GM21390 (cell line): ENCODE data around the gene ZDHHC19.
"Not testable (repeated sequence)": the region's sequence is repeated elsewhere in the genome, so short reads cannot be mapped to it uniquely, and the experiment has no call there.

Source experiments
- ATAC-seq: cut with Tn5 transposase; IDR thresholded peaks from one replicate; pipeline ENCODE4 v1.9.1; 2021; ENCODE audit not compliant: unreplicated experiment

Gene ZDHHC19

DNA sequence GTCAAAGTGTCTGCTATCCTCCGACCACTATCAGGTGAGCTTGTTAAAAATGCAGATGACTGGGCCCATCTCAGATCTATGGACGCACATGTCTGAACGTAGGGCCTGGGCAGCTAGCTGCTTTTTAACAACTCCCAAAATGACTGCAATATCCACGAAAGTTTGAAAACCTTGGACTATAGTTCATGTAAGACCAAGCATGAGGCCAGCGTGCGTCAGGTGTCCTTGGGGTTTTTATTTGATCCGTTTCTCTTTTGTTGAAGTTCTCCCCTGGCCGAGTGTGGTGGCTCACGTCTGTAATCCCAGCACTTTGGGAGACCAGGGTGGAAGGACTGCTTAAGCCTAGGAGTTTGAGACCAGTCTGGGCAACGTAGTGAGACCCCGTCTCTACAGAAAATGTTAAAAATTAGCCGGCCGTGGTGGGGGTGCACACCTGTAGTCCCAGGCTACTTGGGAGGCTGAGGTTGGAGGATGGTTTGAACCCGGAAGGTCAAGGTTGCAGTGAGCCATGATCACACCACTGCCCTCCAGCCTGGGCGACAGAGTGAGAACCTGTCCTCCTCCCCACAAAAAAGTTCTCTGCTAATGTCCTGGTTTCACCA lies 14.7 kb upstream of the ZDHHC19 start:
- no peak for ATAC-seq

DNA sequence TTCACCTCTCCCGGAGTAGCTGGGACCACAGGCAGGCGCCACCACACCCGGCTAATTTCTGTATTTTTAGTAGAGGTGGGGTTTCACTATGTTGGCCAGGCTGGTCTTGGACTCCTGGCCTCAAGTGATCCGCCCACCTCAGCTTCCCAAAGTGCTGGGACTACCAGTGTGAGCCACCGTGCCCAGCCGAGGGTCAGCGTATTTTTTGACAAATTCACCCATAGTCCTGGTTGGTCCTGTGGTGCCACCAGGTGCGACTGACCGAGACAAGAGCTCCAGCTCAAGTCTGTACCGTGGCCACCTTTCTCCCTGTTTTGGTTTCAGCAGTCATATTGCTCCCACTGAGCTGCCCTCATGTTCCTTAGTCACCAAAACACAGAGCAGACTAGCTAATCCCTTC lies 13.9 kb upstream of the ZDHHC19 start:
- ATAC-seq = no peak

- ATAC-seq = no peak
Measured at GRCh38 chr3:196222876-196223595, 11.8 kb upstream of the ZDHHC19 start.

GRCh38 chr3:196220991-196221390 lies 9.8 kb upstream of the ZDHHC19 start:
- no peak for ATAC-seq

DNA sequence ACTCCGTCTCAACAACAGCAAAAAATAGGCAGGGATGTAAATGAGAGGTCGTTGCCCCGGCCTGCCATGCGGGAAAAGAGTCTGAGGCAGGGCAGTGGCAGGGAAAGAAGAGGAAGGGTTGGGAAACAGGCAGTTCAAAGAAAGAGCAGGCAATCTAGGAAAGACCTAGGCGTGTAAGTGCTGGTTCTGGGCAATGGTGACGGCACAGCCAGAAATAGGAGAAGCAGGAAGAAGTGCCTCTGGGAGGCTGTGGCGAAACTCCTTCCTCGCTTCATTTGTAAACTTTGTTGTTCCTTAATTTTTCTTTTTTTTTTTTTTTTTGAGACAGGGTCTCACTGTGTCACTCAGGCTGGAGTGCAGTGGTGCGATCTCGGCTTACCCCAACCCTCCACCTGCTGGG lies 9.4 kb upstream of the ZDHHC19 start:
- ATAC-seq = no peak

GRCh38 chr3:196219970-196220311 lies 8.7 kb upstream of the ZDHHC19 start:
- ATAC-seq = no peak

DNA sequence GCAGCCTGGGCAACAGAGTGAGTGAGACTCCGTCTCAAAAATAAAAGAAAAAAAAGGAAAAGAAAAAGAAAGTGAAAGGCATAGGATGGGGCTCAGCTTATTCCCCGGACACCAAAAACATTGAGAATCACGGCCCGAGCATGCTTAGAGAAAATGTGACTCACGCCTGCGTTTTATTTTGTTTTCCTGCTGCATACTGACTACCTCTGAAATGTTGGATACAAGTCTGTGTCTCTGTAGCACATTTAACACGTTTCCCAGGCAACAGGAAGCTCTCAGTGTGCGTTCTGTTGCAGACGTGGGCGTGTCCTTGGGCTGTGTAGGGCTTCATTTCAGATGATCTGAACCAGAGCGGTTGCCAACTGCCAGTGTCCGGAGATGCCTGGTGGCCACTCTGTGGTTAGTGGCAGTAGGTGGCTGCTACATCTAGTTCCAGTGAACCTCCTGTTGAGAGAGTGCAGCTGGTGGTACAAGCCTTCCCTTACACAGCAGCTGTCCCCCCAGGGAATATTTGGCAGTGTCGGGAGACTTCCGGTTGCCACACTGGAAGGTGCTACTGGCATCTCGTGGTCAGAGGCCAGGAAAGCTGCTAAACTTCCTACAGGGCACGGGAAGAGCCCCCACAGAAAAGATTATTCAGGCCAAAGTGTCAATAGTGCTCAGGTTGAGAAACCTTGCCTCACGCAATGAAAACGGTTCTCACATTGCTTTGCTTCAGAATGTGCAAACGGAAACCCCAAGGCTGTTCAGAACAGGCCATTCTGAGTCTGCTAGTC lies 8.2 kb upstream of the ZDHHC19 start:
- ATAC-seq = peak; percentile 72

GRCh38 chr3:196218155-196218712 lies 7.0 kb upstream of the ZDHHC19 start:
- no peak for ATAC-seq

DNA sequence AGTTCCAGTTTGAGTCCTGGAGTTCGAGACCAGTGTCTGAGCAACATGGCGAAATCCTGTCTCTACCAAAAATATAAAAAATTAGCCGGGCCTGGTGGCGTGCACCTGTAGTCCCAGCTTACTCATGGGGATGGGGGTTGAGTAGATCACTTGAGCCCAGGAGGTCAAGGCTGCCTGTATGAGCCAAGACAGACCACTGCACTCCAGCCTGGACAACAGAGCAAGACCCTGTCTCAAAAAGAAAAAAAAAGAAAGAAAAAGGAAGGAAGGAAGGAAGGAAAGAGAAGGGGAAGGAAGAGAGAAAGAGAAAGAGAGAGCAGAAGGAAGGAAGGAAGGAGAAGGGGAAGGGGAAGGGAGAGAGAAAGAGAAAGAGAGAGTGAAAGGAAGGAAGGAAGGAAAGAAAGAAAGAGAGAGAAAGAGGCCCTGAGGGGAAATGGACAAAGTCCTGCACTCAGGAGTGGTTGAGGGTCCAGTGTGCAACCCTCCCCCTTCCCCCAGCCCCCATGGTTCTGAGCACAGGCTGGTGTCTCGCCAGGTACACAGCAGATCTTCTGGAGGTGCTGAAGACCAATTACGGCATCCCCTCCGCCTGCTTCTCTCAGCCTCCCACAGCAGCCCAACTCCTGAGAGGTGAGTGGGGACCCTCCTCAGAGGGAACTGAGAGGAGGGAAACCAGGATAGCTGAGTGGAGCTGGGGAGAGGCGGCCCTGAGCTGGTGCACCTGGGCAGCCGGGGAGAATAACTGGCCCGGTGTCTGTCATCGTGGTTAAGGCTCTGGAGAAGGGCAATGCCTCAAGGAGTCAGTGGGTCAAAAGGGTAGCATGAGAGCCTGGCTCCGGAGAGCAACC lies 6.3 kb upstream of the ZDHHC19 start:
- ATAC-seq = no peak

DNA sequence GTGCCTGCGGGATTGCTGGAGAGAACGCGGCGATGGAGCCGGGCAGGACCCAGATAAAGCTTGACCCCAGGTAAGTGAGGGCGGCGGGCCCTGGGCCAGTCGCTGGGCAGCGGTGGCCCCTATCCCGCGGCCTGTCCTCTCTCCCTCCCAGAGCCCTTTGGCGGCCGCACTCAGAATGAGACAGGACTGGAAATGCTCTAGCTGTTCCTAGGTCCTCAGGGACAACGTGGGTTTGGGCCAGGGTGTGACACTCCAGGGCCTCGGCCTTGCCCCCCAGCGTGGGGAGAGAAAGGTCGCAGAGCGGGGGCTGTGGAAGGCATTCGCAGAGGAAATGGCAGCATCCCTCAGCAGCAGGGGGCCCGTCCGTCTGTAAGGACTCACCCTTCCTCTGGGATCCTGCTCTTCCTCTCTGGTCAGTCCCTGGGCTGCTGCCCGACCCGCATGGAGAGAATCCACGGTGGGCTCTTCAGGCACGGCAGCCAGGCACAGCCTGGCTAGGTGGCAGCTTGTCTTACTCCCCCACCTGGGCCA lies 5.5 kb upstream of the ZDHHC19 start:
- ATAC-seq = no peak

GRCh38 chr3:196216089-196216564 lies 4.9 kb upstream of the ZDHHC19 start, which contains the start of gene SLC51A:
TSS of gene SLC51A (plus strand) at chr3:196216534. CDS start at chr3:196216713, 179 bp downstream.
- ATAC-seq = no peak

GRCh38 chr3:196215493-196216020 lies 4.4 kb upstream of the ZDHHC19 start:
- no peak for ATAC-seq

GRCh38 chr3:196214783-196215441 lies 3.7 kb upstream of the ZDHHC19 start:
- no peak for ATAC-seq

GRCh38 chr3:196209944-196210672 lies 1.1 kb downstream of the ZDHHC19 start:
- ATAC-seq = not testable (repeated sequence)

DNA sequence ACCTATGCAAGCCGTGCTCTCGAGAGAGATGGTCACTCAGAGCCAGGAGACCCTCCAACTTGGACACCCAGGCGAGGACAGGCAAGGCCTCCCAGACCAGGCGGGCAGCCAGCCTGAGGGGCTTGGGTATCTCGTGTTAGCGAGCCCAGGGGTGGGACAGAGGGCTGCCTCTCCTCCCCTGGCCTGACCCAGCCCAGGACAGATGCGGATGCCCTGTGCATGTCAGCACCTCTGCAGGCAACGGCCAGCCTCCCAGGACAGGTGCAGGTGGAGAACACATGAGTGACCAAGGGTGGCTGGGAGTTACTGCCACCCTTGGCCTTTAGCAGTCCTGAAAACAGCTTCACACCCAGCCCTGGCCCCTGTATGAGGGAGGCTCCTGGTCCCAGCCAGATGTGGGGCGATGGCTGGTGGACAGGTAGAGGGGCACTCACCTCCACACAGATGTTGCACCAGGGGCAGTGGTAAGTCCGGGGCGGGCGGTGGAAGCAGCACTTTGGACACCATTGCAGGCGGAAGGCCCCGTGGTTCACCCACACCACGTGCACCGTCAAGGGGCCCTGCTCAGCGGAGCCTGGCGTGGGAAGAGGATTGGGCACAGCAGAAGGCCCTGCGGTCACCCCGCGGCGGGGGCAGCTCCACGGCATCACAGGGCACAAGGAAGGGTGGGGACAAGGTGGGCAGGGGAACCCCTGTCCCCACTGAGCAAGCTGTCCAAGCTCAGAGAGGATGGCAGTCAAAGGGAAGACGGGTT lies 2.1 kb downstream of the ZDHHC19 start:
- no peak for ATAC-seq

- ATAC-seq = no peak
Measured at GRCh38 chr3:196207833-196208607, 3.2 kb downstream of the ZDHHC19 start.

DNA sequence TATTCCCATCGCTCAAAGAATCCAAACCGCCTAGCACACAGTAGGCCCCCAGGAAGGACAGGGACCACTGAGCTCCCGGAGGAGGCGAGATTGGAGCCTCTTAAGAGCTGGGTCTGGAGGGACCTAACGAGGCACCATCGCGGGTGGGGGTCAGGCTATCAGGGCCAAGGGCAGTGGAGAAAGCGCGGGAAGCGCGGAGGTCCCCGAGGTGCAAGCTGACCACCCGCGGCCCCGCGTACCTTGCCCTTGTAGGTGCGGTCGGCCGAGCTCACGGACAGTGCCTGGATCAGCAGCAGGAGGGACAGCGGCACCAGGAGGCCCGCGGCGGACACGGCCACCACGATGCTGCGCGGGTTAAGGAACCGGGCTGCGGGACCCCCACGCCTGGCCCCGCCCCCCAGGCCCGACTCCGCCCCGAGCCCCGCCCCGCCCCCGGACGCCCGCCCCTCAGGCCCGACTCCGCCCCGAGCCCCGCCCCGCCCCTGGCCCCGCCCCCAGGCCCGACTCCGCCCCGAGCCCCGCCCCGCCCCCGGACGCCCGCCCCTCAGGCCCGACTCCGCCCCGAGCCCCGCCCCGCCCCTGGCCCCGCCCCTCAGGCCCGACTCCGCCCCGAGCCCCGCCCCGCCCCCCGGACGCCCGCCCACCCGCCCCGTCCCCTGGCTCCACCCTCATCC lies 3.9 kb downstream of the ZDHHC19 start:
- ATAC-seq = no peak
